NCI-H446 (cell line): ENCODE results near the gene ATP6V1C2.
"Not testable (repeated sequence)": the region's sequence is repeated elsewhere in the genome, so short reads cannot be mapped to it uniquely, and the experiment has no call there.

ENCODE experiments used
- DNase-seq, 2 experiments: peaks; one replicate each; lab custom pipeline; 2025; lab: John Stamatoyannopoulos, UW

Gene ATP6V1C2

GRCh38 chr2:10768063-10768507 lies 46.7 kb downstream of the ATP6V1C2 start:
- no peak for DNase-seq

- DNase-seq, result no peak
These were observed 49.7 kb downstream of the ATP6V1C2 start for GRCh38 chr2:10770956-10771750.

DNA sequence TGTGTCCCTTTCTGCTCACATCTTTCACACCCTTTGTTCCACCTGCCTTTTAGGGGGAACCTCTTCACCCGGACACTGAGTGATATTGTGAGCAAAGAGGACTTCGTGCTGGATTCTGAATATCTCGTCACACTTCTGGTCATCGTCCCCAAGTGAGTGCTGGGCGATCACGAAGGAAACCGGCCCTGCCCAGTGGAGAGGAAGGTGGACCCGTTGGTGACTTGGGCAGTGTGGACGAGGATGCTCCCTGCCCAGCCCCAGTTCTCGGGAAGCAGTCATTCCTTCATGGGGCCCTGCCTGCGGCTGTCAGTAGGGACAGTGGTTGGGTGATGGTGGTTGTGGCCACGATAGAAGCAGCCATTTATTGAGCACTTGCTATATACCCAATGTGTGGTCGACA lies 50.4 kb downstream of the ATP6V1C2 start:
- no peak for DNase-seq

DNA sequence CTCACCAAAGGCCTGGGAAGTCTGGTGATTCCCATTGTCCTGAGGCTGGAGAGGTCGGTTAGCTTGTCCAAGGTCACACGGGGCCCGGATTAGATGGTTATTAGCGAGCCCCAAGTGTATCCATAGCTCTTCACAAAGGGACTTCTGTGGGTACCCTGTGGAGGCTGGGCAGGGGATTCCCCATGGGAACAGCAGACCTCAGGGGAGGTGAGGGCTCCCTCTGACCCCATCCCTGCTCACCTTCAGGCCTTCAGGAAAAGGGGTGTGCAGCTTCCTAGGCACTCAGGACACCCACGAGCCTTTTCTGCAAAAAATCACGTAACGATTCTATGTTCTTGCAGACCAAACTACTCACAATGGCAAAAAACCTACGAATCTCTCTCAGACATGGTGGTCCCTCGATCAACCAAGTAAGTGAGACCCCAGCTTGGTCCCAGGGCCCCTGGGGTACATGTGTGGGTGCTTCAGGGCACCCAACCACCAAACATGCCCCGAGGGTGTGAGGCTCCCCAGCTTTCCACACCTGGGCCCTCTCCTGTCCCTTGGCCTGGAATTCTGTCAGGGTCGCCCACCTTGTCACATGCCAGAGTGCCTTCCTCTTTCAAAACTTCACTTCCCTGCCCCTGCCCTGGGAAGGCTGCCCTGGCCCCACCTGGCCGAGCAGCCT lies 50.9 kb downstream of the ATP6V1C2 start:
- DNase-seq, result no peak

- no peak for DNase-seq
These were observed 51.4 kb downstream of the ATP6V1C2 start for GRCh38 chr2:10772868-10773215.

DNA sequence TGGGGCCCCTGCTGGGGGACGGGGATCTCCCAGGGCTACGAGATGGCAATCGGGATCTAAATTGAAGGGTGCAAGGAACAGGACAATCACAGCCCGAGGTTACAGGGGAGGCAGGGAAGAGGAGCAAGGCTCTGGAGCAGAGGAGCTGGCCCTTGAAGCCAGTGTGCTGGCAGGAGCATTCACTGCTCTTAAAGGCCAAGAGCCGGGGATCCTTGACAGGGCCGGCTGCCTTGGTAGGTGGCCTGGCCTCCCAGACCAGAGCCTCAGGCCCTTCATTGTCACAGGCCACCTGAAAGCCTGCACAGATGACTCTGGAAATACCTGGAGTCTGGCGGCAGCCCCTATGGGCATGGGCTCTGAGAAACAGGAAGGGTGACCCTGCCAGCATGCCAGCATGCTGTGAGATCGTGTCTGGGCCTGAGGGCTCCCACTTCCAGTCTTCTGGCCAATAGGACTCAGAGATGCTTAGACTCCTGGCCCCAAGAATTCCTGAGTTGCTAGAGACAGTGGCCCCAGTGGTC lies 52.5 kb downstream of the ATP6V1C2 start:
- no peak for DNase-seq

- DNase-seq, result no peak
These were observed 53.0 kb downstream of the ATP6V1C2 start for GRCh38 chr2:10774394-10774793.

DNA sequence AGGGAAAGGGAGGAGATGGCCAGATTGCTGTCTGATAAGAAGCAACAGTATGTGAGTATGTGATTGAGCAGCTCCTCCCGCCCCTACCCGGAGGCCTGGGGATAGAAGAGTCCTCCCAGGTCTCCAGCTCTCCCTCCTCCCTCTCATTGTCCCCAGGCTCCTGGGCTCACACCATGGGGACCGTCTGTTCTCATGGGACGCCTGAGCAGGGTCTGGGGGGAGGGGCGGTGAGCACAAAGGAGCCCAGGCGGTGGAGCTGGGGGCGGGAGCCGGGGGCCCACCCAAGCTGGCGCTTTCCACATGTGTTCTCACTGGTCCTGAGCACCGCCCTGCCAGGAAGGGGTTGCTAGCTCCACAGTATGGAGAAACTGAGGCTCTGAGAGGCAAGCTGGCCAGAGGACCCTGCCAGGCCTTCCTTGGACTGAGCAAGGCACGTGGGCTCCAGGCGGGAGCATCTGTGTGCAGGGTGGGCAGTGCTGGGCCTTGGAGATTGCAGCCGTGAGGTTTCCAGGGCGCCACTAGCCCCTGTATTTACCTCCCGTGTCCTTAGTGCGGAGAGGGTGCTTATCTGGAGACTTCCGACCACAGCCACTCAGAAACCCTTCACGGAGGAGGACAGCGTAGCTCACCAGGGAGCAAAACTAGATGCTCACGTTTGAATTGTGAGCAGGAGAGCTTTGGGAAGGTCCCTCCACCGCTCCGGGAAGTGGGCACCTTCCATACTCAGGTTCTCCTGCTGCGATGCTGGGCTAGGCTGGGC lies 53.8 kb downstream of the ATP6V1C2 start:
- DNase-seq, result no peak

- DNase-seq, result no peak
These were observed 54.4 kb downstream of the ATP6V1C2 start for GRCh38 chr2:10775831-10776230.

- DNase-seq, result no peak
These were observed 55.0 kb downstream of the ATP6V1C2 start for GRCh38 chr2:10776231-10776977.

DNA sequence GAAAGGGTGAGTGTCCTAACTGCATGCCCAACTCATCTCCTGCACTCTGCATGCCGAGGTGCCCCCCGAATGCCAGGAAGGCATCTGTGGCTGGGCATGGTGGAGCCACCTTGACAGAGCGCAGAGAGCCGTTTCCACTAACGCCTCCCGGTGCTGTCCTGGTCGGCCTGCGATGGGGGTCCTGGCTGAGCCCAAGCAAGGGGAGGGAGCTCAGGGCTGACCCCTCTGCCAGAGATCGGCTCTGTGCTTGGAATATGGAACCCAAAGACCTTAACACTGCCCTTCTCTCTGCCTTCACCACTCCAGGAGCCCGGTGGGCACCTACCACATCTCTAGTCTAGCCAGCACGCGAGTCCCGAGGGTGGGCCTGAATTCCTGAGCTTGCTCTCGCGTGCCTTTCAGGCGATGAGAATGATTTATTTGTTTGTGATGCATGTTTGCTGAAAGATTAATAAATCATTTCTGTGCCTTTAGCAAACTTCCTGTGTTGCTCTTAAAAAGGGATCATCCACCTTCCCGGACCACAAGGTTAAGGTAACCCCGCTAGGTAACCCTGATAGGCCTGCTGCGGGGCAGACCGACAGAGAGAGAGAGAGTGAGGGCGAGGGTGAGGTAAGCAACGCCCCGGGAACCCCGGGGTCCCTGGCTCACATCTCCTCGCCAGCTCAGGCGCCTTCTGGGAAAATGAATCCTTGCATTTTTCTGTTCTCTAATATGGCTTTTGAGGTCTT lies 55.8 kb downstream of the ATP6V1C2 start:
- DNase-seq, result no peak

GRCh38 chr2:10777842-10778723 lies 56.7 kb downstream of the ATP6V1C2 start:
- DNase-seq, result no peak

DNA sequence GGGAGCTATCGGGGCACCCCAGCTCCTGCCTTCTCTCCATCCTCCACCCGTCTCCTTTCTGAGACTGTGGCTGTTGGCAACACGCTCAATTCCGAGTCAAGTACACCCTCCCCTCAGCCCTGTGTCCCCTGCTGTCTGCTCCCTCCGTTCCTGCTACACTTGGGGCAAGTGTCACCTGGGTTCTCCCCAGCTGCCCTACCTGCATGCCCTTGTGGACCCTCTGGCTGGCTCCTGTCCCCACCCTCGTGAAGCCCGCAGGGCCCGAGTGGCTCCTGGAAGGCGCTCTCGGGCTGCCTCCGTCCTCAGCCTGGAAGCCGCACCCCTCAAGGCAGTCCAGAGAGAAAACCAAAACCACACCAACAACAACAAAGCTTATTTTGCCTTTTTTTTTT lies 57.3 kb downstream of the ATP6V1C2 start:
- DNase-seq, result no peak

- DNase-seq, result no peak
These were observed 58.5 kb downstream of the ATP6V1C2 start for GRCh38 chr2:10779776-10780490.

DNA sequence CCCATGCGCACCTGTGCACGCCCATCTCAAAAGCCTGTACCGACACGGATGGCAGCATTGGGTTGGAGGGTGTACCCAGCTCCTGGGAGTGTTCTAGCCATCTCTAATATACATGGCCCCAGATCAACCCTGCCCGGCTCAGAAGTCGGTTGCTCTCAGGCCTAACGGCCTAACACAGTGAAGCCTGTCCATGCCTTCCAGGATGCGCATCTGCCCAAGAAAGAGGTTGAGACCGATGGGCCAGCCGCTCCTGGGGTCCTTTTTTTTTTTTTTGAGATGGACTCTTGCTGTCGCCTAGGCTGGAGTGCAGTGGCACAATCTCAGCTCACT lies 59.0 kb downstream of the ATP6V1C2 start:
- no peak for DNase-seq

DNA sequence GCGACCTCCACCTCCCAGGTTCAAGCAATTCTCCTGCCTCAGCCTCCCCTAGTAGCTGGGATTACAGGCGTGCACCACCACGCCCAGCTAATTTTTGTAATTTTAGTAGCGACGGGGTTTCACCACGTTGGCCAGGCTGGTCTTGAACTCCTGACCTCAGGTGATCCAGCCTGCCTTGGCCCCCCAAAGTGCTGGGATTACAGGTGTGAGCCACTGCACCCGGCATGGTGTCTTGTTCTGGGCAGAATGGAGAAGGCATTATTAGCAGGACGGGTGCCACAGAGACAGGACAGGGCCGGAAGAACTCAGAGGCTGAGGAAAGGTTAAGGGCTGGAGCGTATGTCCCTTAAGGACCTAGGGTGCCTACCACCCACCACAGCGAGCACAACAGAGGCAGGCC lies 59.4 kb downstream of the ATP6V1C2 start:
- not testable (repeated sequence) for DNase-seq

DNA sequence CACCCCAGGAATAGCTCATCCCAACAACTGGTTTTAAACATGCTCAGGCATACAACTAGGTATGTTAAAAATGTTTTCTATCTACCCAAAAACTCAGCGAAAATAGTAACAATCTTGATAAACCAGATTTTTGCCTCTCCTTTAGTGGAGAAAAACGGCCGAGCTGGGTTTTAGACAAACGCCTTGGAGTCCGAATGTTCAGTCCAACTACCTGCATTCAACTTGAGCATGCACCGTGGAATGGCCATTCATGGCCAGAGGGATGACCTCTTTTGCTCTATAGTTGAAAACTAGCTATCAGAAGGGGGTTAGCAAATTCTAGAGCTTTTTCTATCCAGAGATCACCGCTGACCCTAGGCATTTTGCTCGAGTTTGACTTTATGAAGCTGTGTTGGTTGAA lies 60.3 kb downstream of the ATP6V1C2 start:
- no peak for DNase-seq

GRCh38 chr2:10783421-10783820 lies 62.0 kb downstream of the ATP6V1C2 start:
- DNase-seq, result no peak

DNA sequence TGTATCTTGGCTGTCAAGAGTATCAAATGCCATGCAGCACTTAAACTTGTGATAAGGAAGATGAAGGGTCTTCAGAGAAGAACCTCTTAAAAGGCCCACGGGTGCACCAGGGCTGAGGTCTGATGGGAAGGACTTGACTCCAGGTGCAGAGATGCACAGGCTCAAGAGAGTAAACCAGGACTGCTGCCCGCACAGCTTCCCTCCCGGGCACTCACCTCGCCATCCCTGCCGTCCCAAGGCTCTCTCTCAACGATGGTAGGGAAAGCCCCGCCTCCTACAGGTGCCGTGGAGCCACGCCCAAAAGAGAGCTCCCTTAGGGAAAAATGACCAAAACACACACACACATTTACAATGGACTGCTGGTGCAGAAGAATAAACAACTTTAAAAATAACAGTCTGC lies 63.3 kb downstream of the ATP6V1C2 start:
- no peak for DNase-seq

DNA sequence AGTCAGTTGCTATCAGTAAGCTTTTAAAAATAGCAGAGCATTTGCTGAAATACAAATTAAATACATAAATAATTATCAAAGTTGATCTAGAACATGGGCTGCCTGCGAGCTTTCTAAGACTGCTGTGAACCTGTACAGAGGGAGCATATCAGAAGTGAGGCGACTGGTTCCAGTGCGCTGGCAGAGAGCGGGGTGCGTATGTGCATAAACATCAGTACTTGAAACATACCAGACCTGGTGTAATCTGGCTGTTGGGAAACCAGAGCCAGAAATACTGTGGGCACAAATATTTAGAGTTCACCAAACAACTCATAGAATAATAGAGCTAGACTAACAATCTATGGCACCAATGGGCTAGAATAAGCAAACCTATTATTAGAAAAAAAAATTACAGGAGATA lies 63.8 kb downstream of the ATP6V1C2 start:
- no peak for DNase-seq
